SW 1271 (cell line): ENCODE results near the gene ABL2.
"Not testable (repeated sequence)": the region's sequence is repeated elsewhere in the genome, so short reads cannot be mapped to it uniquely, and the experiment has no call there.

ENCODE experiments used
- DNase-seq, 2 experiments: peaks; one replicate each; lab custom pipeline; 2025; lab: John Stamatoyannopoulos, UW

Gene ABL2

DNA sequence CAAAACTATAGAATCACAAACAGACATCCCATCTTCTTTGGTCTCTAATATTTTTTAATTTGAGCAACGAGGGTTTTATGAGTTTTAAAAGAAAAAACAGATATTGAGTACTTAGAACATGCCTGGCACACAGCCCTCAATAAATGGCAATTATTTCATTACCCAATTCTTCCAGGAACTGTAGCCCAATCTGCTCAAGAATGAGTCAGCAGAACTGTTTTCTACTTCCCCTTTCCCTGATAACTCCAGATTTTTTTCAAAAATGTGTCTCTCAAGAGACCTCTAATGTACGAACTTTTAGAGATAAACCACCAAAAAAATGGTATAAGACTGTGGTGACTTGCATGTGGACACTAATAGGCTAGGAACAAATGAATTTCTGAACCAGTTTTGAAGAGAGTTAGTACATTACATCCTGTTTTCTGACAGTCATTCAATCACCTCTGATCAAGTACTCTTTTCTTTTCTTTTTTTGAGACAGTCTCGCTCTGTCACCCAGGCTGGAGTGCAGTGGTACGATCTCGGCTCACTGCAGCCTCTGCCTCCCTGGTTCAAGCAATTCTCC is 11.5 kb downstream of the ABL2 start:
- no peak for DNase-seq

DNA sequence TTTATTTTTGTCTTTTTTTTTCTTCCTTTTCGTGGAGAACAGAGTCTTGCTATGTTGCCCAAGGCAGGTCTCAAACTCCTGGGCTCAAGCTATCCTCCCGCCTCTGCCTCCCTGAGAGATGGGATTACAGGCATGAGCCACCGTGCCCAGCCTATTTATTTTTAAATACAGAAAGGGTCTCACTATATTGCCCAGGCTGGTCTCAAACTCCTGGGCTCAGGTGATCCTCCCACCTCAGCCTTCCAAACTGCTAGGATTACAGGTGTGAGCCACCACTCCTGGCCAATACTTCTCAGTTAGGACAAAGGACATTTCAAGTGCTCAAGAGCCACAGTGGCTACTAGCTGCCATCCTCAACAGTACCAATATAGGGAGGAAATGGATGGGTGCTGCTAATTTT is 16.2 kb downstream of the ABL2 start:
- not testable (repeated sequence) for DNase-seq

DNA sequence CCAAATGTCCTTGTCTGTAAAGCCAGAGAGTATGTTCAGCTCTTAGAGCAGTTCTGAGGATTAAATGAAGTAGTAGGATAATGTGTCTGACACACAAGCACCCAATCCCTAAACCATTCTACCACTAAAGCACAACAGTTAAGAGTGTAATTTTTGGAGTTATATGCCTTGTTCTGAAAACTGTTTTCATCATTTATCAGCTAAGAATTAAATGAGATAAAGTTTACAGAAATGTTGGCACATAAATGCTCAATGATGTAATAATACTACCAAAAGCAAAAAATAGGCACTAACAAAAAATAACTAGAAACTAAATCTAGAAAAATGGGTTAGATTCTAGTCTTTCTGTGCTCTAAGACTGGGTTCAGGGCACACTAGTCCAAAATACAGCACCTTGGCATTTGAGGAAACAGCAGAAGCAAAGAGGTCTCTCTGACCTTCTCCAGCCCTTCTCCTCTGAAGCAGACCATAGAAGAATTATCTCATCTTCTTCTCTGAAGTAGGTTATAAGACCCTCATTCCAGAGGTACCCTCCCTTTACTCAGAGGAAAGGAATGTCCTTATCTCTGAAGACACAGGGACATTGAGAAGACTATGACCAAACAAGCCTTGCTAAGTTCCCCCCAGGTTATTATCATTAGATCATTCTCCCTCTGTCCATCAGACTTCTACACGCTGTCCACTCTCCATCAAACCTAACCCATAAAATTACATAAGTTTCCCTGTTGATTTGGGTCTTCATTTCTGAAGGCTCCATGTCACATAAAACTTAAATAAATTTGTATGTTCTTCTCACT is 20.6 kb downstream of the ABL2 start:
- no peak for DNase-seq

DNA sequence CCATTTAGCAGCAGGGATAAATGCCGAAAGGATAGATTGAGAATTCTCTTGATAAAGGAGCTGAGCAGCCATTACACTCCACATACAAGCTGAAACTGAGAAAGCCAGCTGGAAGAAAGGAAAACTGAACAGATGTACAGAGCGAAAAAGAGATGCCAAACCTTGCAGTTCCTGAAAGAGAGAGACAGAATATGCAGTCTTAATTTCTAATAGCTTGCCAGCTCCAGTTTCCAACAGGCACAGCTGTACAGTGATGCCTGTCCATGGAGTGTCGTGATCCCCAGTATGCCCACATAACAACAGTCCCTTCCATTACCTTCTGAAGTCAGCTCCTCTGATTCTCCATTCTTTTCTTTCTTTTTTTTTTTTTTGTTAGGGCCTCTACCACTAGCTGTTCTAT is 22.7 kb downstream of the ABL2 start:
- no peak for DNase-seq

DNA sequence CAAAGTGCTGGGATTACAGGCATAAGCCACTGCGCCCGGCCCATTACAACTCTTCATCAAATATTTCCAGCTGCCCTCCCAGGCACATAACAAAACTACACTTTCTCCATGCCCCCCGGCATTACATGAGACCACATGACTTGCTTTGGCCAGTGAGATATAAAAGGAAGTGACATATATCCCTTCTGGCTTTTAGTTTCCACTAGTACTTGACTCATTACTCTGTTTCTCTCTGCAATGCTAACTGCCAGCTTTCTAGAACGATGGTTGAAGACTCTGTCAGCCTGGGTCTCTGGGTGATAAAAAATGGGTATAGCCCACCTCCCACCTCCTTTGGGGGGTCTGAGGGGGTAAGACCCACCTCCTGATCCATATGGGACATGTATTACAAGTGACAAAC is 24.2 kb downstream of the ABL2 start:
- no peak for DNase-seq

DNA sequence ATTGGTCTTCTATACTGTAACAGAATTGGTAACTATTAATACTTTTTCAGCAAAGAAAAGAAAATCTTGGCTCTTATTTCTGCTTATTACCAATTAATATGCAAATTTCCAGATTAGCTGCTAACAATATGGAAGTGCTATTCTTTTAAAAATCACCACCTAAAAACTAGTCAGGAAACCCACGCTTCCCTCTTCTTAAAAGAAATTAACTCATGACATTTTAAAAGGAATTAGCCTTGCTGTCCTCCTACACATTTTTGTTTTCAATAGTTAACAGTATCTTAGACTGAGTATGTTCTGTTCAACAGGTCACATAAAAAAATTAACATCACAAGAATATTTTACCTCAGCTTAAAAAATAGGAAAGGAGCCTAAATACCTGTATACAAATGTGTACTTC is 27.3 kb downstream of the ABL2 start:
- DNase-seq, result no peak

DNA sequence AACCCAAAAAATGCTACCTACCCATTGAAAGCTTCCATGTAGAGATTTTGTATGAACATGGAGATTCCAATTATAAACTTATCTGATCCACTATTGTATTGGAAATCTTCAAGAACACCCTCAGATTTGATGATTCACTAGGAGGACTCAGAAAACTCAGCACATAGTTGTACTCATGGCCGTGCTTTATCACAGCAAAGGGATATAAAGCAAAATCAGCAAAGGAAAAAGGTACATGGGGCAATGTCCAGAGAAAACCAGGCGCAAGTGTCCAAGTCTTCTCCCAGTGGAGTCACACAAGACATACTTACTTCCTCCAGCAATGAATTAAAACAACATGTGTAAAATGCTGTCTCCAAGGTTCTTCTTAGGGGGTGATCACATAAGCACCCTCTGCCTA is 28.9 kb downstream of the ABL2 start:
- DNase-seq, result no peak

DNA sequence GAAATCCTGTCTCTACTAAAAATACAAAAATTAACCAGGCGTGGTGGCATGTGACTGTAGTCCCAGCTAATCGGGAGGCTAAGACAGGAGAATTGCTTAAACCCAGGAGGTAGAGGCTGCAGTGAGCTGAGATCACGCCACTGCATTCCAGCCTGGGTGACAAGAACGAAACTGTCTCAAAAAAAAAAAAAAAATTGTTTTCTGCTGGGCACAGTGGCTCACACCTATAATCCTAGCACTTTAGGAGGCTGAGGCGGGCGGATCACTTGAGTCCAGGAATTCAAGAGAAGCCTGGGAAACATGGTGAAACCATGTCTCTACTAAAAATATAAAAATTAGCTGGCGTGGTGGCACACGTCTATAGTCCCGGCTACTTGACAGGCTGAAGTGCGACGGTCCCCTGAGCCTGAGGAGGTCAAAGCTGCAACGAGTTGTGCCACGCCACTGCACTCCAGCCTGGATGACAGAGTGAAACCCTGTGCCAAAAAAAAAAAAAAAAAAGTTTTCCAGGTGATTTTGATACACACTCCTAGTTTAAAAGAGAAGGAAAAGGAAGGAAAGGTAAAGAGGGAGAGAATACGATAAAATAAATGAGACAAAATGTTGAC is 31.7 kb downstream of the ABL2 start:
- no peak for DNase-seq

DNA sequence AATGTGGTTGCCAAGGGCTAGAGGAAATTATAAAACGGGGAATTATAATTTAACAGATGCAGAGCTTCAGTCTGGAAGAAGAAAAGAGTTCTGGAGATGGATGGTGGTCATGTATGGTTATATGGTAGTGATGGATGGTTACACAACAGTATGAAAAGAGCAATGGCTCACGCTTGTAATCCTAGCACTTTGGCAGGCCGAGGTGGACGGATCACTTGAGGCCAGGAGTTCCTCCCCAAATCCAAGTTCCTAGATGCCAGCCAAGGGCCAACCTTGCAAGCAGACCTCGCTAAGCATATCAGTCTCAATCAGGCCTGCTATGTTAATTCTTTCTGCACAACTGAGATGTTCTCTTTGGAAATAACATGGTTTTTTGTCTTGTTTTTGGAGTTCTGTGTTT is 33.6 kb downstream of the ABL2 start:
- not testable (repeated sequence) for DNase-seq

DNA sequence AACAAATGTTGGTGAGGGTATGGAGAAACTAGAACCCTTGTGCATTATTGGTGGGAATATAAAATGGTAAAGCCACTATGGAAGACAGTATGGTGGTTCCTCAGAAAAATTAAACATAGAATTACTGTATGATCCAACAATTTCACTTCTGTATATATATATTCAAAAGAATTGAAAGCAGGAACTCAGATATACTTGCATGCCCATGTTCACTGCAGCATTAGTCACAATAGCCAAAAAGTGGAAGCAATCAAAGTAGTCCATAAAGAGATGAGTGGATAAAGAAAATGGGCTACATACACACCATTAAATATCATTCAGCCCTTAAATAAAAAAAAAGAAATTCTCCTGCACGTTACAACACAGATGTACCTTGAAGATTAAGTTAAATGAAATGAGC is 34.1 kb downstream of the ABL2 start:
- no peak for DNase-seq

DNA sequence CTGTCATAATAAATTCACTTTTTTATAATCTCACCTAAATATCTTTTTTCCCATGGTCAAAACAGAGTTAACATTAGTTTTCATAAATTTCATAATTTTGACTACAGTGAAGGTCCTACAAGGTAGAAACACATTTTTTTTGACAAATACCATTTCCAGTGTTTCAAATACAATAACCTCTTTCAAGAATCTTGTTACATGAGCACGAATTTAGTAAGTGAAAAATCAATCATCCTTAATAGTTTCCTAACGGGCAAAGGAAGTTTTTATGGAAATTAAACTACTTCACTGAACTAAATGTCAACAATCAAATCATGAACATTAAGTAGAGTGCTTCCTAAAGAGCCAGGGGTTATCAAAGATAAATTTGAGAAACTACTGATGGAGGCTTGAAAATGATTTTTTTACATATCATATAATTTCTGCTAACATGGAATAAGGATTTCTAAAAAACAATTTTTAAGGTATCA is 35.4 kb downstream of the ABL2 start:
- DNase-seq, result no peak

DNA sequence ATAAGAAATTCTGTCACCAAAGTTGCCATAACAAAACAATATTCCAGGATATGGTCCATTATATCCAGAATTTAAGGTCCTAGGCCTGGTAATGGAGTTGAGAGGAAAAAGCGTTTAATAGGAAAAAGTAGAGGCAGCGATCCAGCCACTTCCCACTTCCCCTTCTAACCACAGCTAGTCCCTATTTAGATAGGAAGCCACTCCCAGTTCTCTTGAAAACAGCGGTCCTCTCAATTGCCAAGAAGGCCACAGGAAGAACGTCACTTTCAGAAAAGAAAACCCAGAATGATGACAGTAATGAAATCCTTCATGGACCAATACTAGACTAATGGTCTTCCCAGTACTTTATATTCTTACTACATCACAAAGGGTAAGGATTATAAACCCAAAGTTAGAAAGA is 38.6 kb downstream of the ABL2 start:
- DNase-seq, result no peak

DNA sequence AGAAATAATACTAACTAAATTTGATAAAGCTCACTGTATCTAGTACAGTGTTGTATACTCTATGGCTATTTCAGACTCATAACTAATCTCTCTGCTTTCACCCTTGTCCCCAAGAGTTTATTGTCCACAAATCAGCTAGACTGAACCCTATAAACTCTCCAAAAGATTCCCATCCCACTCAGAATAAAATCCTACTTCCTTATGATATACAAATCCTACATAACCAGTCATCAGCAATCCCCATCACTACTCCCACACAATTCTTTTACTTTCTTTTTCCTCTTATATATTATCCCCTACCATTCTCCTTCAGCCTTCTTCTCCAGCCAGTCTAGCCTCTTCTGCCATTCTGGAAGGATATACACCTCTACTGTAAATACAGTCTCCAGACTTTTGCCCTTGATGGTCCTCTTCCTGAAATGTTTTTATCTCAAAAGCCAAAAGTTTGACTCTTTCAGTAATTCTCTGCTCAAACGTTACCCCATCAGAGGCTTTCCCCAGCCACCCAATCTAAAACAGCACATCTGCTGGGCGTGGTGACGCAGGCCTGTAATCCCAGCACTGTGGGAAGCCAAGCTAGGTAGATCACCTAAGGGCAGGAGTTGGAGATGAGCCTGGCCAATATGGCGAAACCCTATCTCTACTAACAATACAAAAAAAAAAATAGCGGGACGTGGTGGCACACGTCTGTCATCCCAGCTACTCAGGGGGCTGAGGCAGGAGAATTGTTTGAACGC is 41.6 kb downstream of the ABL2 start:
- DNase-seq, result no peak

DNA sequence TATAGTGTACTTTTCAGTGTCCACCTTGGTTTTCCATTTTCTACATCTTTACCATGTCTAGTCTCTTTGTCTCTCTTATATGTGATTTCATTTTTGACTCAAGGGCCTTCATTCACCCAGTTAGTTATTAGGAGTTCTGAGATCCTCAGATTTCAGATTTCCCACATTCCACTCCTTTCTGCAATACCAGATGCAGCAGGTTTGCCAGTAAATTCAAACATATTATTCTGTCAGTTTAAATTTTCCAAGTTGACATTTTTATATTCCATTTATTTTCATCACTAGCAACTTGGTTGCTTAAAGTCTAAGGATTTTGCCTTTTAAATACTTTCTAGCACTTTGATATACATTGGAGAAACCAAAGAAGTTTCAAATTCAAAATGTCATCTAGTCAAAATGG is 42.4 kb downstream of the ABL2 start:
- no peak for DNase-seq

DNA sequence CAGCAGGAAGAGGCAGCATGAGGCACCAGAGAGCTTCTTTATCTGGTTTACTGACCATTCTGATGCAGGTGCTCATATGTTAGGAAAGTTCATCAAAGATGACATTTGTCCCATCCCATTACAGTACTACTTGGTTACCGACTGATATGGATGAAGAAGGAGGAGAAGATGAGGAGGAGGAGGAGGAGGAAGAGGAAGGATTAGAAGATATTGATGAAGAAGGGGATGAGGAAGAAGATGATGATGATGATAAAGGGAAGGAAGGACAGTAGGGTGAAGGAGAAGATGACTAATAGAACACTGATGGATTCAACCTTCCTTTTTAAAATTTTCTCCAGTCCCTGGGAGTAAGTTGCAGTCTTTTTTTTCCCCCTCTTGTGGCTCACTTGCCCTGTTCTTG is 45.1 kb downstream of the ABL2 start:
- no peak for DNase-seq

DNA sequence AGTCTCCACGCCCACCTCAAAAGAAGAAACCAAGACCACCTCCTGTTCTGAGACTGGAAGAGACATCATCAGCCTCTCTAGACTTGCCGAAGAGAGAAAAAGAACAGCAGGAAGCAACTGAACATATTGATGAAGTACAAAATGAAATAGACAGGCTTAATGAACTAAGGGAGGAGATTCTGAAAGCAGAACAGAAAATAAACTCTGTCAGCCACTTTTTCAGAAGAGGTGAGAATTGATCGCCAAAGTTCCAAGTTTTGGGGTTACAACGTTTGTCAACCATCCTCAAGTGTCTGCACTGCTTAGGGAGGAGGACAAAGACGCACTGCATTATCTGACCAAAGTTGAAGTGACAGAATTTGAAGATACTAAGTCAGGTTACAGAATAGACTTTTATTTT is 45.6 kb downstream of the ABL2 start:
- DNase-seq, result no peak

DNA sequence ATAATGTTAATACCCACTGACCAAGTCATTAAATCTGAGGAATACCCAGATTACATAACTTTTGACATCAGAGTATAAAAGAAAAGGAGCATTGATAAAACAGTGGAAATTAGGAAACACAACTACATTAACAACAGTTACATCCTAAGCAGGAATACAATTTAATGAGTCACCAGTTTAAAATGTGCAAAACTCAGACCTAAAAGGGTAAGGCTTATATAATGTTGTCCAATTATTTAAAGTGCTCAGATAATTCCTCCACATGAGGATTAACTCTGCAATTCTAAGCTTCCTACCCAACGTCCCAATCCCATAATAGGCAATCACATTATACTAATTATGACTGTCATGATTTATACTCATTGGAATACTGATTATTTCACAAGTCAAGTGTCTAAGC is 50.5 kb downstream of the ABL2 start:
- peak in 1 of 2 experiments; percentile 21 for DNase-seq

DNA sequence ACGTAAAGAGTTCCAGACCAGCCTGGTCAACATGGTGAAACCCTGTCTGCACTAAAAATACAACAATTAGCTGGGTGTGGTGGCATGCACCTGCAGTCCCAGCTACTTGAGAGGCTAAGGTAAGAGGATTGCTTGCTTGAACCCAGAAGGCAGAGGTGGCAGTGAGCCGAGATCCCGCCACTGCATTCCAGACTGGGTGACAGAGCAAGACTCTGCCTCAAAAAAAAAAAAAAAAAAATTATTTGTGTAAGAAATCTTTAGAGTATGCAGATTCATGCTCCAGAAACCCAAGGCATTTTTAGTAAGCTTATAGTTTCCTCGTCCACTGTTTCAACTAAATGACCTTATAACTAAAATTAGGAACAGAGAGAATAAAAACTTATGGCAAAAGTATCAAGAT is 51.3 kb downstream of the ABL2 start:
- DNase-seq, result no peak

DNA sequence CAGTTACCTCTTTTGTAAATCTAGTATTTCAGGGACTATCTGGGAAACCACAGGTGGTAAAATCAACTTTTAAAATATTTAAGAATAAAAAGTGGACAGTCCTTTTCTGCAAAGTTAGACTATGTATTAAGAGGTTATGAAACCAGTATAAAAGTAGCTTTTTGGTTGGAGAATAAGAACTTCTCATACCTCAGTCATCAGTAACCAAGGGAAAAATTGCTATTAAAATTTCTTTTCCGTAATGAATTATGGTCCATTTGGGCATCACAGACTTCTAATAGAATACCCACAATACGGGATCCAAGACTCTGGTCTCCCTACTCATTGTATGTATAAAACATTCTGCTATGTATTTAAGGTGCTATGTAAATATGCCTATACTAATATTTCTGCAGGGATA is 51.9 kb downstream of the ABL2 start:
- DNase-seq, result no peak

DNA sequence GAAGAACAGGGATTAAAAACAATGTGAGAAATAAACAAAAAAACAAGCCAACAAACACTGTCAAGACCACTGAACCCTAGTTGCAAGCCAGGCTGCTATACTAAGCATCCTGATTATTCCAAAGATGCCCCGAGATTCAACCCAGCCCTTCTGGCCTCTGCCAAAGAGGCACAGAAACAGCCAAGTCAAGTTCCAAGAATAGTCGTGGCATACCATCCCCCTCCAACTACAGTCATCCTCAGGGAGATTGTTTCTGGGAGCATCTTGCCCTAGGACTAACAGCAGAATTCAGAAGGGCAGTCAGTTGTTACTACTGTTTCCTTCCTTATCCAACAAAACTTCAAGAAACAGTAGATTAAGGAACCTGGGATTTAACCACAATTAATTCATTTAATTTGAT is 52.3 kb downstream of the ABL2 start:
- DNase-seq, result no peak

DNA sequence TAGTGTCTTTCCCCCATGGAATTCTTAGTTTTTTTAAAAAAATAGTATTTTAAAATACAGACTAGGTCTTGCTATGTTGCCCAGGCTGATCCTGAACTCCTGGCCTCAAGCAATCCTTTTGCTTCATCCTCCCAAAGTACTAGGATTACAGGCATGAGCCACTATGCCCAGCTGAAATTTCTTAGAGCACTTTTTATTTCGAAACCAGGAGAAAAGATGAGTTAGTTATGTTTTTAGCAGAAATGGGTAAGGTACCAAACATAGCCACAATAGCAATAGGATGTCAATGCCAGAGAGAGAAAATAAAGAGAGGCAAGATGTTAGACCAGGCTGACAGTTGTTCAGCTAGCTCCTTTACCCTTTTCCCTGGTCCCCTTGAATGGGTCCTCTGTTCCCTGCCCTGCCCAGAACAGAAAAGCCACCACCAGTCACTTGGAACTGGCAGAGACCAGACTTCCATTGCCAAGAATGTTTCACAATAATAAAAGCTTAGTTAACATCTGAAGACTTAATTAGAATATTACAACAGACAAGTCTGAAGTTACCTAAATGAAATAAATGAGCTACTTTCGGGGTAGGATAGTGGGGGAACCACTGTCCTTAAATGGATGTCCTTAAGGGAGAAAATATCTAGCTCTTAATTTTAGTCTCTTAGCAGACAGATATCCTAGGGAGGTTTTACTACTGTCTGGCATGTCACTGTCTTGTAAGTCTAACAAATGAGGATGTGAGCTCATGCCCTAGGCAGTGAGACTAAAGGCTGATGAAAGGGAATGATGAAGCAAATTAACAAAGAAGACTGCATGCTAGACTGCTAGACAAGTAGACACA is 54.3 kb downstream of the ABL2 start:
- peak in 1 of 2 experiments; percentile 7 for DNase-seq

DNA sequence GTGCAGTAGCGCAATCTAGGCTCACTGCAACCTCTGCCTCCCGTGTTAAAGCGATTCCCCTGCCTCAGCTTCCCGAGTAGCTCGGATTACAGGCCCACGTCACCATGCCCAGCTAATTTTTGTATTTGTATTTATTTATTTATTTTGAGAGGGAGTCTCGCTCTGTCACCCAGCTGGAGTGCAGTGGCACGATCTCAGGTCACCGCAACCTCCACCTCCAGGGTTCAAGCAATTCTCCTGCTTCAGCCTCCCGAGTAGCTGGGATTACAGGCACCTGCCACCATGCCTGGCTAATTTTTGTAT is 59.1 kb downstream of the ABL2 start:
- not testable (repeated sequence) for DNase-seq
